Right kidney (tissue), 1 donor: Measurements from ENCODE around the gene IFT122.

ENCODE experiments used
- DNase-seq: peaks from one replicate; pipeline ENCODE4 v3.0.0-alpha.2; 2016

The IFT122 gene

GRCh38 chr3:129435367-129435766, 4.7 kb upstream of the IFT122 start:
- DNase-seq = no peak

DNA sequence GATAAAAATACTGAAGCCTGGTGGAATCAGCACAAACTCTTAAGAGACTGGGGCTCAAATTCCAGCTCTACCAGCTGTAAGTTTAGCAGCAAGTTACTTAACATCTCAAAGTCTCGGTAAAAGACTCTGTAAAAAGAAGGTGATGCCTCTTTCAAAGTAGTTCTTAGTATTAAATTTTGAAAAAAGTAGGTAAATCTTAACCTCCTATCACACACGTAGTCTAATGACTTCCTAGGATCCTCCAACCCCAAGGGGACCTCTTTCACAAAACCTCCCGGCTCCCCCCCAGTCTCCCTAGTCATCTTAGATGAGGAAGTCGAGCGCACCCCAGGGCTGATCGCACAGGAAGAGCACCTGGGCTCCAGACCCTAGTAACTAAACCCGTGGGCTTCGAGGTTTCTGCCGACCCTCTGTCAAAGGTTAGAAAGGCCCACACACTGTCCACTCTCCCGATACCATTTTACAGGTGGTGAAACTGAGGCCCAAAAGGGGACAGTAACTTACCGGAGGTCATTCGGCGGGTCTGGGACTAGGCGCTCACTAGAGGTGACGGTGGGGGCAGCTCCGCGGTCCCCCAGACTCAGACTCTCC, 703 bp upstream of the IFT122 start:
- DNase-seq = no peak

DNA sequence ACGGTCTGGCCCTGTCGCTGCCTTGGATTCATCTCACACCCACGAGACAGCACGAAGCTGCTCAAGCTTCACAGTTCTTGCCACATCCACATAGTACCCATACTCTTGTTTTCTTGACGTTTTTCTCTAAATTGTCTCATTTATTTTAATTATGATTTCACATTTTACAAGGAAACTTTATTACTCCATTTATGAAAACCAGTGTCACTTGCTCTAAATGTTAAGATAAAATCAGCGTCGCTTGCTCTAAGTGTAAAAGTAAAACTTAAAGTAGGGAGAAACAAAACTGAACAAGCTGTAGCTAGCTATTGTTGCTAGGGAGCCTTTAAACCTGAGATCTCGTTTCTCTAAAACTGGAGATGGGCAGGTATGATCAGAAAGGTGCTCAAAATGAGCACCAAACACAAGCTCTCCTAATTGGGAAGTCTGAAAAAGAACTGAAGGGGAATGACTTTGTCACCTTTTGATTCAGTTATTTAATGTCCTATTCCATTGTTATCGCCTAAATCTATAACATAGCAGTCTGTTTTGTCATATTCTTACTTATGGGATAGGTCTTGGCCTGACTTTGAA, 680 bp downstream of the IFT122 start:
- DNase-seq = no peak

- DNase-seq = no peak
These were observed 1.2 kb downstream of the IFT122 start for GRCh38 chr3:129441215-129441614.

DNA sequence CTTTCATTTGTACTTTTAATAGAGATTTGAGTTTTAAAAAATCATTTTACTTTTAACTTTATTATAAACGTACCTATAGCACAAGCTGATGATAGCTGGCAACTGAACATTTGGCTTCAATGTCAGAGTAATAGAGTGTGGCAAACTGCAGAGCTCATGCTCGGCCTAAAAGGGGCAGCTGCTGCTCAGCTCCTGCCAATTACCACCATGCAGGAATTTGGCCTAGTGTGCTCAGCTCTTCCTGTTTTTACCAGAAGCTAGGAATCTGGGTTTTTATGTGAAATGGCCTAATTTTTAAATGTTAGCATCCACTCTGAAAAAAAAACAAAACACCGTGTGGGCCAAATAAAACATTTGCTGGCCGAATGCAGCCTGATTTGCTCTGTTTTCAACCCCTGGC, 1.8 kb downstream of the IFT122 start:
- no peak for DNase-seq

DNA sequence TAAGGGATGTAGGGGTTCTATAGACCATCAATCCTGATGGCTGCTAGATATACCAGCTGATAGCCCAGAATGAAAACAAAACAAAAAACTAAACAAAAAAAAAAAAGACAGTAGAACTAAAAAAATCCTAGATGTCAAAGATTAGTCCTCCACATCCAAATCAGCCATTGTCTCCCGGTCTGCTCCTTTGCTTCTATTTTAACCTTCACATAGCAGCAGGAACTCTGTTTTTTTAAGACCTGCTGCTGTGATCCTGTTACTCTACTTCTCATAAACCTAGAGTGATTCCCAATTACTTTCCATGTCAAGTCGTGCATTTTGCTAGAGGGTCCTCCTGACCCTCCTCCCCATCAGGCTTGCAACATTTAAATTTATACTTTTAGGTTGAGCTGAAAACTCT, 2.5 kb downstream of the IFT122 start:
- DNase-seq = no peak

DNA sequence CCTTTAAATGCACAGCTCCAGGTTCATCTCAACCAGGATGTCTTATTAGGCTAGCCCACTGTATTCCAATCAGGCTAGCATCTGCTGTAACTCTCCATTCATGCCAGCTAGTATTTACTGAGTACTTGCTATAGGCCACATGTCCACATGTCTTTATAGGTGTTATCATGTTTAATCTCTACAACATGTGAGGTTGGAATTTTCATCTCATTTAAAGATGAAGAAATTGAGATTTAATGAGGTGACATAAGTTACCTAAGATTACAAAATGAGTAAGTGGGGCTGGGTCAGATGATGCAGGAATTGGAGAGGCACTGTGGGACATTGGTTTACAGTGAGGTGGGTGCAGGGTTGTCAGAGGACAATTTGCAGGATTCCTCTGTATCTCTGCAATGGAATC, 2.9 kb downstream of the IFT122 start:
- no peak for DNase-seq

DNA sequence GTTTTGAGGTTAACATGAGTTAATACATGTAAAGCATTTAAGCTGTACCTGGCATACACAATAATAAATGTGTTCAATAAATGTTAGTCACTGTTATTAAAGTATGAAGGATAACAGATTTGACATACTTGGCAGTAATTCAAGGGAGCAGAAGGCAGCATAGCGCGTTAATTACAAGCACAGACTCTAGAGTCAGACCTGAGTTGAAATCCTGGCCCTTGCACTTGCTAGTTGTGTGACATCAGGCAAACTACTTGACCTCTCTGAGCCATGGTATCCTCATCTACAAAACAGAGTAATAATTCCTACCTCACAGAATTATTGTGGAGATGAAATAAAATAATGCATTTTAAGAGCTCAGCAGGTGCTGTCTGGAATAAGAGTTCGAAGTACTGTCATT, 5.4 kb downstream of the IFT122 start:
- no peak for DNase-seq

DNA sequence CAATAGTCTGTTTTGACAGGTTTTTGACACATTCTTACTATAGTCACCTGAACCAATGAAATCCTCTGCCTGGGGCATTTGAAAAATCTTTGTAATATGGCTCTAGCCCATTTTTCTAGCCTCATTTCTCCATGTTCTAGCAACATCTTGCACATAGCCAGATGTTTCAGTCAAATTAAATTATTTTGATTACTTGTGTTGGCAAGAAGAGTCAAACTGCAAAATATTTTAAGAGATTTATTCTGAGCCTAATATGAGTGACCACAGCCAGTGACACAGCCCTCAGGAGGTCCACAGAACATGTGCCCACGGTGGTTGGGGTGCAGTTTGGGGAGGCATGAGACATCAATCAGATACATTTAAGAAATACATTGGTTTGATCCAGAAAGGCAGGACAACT, 6.9 kb downstream of the IFT122 start:
- DNase-seq = no peak

DNA sequence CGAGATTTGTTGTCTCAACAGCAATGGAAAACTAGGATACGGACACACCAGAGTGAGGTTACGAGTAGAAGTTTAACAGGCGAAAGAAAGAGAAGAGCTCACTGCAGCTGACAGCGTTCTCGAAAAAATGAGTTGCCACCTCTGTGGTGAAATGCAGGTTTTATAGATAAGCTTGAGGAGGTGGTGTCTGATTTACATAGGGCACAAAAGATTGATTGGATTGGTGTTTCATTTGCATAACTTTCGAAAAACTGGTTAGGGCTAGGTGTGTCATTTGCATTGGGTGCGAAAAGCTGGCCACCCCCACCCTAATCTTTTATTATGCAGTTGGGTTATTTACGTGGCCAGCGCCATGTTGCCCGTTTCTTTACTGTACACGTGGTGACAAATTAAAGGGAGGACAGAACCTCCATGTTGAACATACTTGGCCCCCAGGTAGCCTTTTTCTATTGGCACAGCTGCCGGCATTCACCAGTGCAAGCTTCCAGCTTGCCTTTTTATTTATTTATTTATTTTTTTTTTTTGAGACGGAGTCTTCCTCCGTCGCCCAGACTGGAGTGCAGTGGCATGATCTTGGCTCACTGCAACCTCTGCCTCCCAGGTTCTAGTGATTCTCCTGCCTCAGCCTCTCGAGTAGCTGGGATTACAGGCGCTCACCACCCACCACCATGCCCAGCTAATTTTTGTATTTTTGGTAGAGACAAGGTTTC, 8.3 kb downstream of the IFT122 start:
- DNase-seq = no peak

- no peak for DNase-seq
These were observed 9.5 kb downstream of the IFT122 start for GRCh38 chr3:129449279-129450115.

- no peak for DNase-seq
These were observed 13.7 kb downstream of the IFT122 start for GRCh38 chr3:129453732-129454131.

DNA sequence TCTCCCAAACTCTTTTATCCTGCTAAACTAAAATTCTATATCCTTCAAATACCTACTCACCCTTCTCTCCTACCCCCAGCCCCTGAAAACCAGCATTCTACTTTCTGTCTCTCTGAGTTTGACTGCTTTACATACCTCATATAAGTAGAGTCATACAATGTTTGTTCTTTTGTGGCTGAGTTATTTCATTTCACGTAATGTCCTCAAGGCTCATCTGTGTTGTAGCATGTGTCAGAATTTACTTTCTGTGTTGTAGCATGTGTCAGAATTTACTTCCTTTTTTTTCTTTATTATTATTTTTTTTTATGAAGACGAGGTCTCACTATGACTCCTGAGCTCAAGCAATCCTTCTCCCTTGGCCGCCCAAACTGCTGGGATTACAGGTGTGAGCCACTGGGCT, 20.1 kb downstream of the IFT122 start:
- DNase-seq = no peak

DNA sequence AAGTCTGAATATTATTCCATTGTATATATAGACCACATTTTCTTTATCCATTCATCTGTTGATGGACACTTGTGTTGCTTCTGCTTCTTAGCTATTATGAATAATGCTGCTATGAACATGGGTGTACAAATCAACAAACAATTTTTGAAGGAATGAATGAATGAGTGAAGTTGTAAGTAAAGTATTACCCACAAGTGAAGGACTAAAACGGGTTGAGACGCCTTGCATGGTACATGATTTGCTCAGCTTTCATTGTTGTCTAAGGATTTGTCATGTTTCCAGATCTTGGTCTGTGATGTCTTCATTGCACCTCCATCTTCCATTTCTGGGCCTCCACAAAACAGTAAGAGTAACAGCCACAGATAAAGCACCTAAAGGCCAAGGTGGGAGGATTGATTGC, 20.5 kb downstream of the IFT122 start:
- DNase-seq = no peak

- DNase-seq = no peak
These were observed 21.0 kb downstream of the IFT122 start for GRCh38 chr3:129461022-129461421.

- DNase-seq = no peak
These were observed 21.6 kb downstream of the IFT122 start for GRCh38 chr3:129461461-129462146.

GRCh38 chr3:129462361-129462968, 22.4 kb downstream of the IFT122 start:
- no peak for DNase-seq

DNA sequence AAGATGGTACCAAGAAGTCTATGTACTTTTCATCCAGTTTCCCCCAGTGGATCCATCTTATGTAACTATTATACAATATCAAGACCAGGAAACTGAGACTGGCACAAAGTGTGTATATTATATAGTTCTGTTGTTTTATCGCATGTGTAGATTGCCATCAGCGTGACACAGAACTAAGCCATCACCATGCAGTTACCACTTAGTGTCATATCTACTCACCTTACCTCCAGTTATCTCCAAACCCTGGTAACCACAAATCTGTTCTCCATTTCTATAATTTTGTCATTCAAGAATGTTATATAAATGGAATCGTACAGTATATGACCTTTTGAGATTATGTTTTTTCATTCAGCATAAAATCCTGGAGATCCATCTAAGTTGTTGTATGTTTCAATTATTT, 23.1 kb downstream of the IFT122 start:
- DNase-seq = no peak

- no peak for DNase-seq
These were observed 23.7 kb downstream of the IFT122 start for GRCh38 chr3:129463716-129464115.

DNA sequence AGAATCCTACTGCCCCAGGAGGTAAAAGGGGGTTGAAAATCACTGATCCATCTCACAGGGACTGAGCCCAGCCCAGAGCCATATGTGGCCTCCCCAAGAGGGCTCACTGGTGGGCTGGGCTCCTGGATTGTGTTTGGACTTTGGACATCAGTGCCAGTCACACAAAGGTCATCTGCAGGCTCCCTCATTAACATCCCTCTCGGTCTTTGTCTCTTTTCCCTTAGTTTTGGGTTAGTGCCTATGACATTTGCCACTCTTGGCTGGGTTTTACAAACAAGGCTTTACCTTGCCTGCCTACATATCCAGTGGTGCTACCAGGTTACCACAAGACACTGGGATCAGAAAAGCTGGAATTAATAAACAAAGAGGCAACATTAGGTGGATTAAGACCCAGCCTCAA, 27.9 kb downstream of the IFT122 start:
- DNase-seq = no peak

- no peak for DNase-seq
These were observed 29.0 kb downstream of the IFT122 start for GRCh38 chr3:129469026-129469425.

GRCh38 chr3:129470861-129471260, 30.8 kb downstream of the IFT122 start:
- no peak for DNase-seq
